Omental fat pad (tissue), 4 donors: ENCODE measurements around the gene FAAP100. TPM values are rescaled to one million over a fixed set of nuclear protein-coding genes. Genes with fewer than 3 reads are reported as not detected.

Source experiments
- ATAC-seq: fragments of 150-250 bp; one replicate; pipeline ENCODE4 v1.9.1; 2016; ENCODE audit warnings: mild to moderate bottlenecking, moderate library complexity; ENCODE audit not compliant: low FRiP score
- DNase-seq: peaks from one replicate; pipeline ENCODE4 v3.0.0-alpha.2; 2019; ENCODE audit warnings: low spot score
- CTCF ChIP-seq, 3 donors: fragments of 450-650 bp; IDR thresholded peaks; one replicate each; pipeline ENCODE4 v1.5.1; 2016 to 2017; ENCODE audit warnings: antibody characterized with exemption in 3 of 3, mild to moderate bottlenecking in 3 of 3, moderate library complexity in 2 of 3
- small RNA-seq: library from RNA; depleted of rRNA; stranded (forward); fragments of <200 nt; gene quantifications from one replicate; pipeline ENCODE3, GENCODE V24; 2016
- total RNA-seq, 4 donors: library from RNA; depleted of rRNA; stranded (reverse); fragments of >200 nt; gene quantifications; one replicate each; pipeline ENCODE4 v1.1.0, GENCODE V29; 2016

FAAP100 gene
- total RNA-seq, 4 donors from 2014 or later, result 13.9 to 28.0 (median 22.8) TPM

DNA sequence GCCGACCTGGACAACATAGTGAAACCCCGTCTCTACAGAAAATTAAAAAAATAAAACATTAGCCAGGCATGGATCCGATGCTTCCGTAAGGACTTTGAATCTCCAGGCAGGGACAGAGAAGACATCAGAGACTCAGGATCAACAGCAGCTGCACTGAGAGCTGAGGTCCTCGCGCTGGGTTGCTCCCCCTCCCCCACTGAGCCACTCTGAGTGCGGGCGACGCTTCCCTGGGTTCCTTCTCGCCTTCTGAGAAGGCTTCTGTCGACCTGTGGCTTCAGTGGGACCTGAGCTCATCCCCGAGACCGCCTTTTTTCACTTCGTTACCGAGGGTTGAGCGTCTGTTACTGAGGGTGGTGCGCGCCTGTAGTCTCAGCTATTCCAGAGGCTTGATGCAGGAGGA is 60.0 kb downstream of the FAAP100 start:
- ATAC-seq (no peak), DNase-seq (no peak)

DNA sequence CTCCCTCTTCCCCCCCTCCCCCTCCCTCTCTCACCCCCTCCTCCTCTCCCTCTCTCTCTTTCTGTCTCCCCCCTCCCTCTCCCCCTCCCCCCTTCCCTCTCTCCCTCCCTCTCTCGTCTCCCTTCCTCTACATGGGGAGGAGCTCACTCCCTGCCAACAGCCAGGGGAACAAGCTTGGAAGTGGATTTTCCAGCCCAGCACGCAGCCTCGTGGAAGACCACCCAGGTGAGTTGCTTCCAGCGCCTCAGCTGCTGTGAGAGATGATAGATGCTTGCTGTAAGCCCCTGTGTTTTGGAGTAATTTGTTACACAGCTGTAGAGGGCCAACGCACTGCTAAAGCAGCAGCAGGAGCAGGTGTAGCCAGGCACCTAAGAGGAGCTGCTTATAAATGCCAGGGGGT is 60.4 kb downstream of the FAAP100 start:
- ATAC-seq (no peak), DNase-seq (no peak)
- TF ChIP-seq CTCF (IDR thresholded peaks at IDR 0.05), result no peak

More for the DNA sequence above, 60.0 kb downstream of the FAAP100 start:
- TF ChIP-seq CTCF (IDR thresholded peaks at IDR 0.05), result no peak

DNA sequence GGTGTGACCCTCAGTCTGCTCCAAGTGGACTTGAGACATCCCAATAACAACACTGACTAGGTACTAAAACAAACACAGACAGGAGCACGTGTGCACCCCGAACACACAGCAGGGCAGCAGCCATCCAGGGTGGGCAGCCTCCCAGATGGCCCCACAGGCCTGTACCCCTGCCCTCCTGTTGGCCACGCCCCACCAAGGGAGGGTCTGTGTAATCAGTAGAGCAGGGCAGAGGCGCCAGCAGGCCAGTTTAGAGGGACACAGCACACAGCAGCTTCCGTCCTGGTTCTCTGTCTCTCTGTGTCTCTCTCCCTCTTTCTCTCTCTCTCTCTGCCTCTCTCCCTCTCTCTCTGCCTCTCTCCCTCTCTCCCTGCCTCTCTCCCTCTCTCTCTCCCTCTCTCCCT is 61.0 kb downstream of the FAAP100 start:
- no peak for DNase-seq
- TF ChIP-seq CTCF (IDR thresholded peaks at IDR 0.05), result no peak
- ATAC-seq, result no peak

GRCh38 chr17:81489998-81490992 is 61.9 kb downstream of the FAAP100 start:
- no peak for ATAC-seq
- no peak for TF ChIP-seq CTCF (IDR thresholded peaks at IDR 0.05)
- no peak for DNase-seq

Small RNAs within 50 kb of the gene (small RNA-seq; reads per million reads assigned to genes)
- gene RF00019, result not detected

Other genes starting within 250 kb of the FAAP100 start
- 10 to 100 TPM in 1 of 4 donors, 1 to 10 TPM in 3; 4.8 to 20.8 (median 7.1) TPM for gene BAHCC1, start 156.9 kb downstream of the FAAP100 start, total RNA-seq
- gene ACTG1, start 39.6 kb downstream of the FAAP100 start, total RNA-seq, result 1,000 to 10,000 TPM; 1,930 to 4,437 (median 3,125) TPM
- gene FSCN2, start 24.0 kb downstream of the FAAP100 start, total RNA-seq, result under 1 TPM in 3 of 4 donors, not detected in 1; 0.31 to 0.95 (median 0.36) TPM
- gene NPLOC4, start 84.8 kb upstream of the FAAP100 start, total RNA-seq, result 10 to 100 TPM; 58.9 to 87.7 (median 70.8) TPM
- gene TSPAN10, start 84.8 kb upstream of the FAAP100 start, total RNA-seq, result 1 to 10 TPM in 1 of 4 donors, under 1 TPM in 2, not detected in 1; 0.47 to 1.0 (median 0.48) TPM
- gene PDE6G, start 104.2 kb upstream of the FAAP100 start, total RNA-seq, result 1 to 10 TPM in 1 of 4 donors, not detected in 3; 2.9 TPM
- gene OXLD1, start 114.3 kb upstream of the FAAP100 start, total RNA-seq, result 10 to 100 TPM; 18.4 to 26.5 (median 21.6) TPM
- 10 to 100 TPM in 1 of 4 donors, 1 to 10 TPM in 3; 6.8 to 15.6 (median 9.4) TPM for gene CCDC137, start 114.4 kb upstream of the FAAP100 start, total RNA-seq
- 10 to 100 TPM; 18.8 to 28.8 (median 26.9) TPM for gene ARL16, start 131.4 kb upstream of the FAAP100 start, total RNA-seq
- gene HGS, start 131.7 kb upstream of the FAAP100 start, total RNA-seq, result 100 to 1,000 TPM in 1 of 4 donors, 10 to 100 TPM in 3; 54.0 to 117 (median 66.9) TPM
- 10 to 100 TPM; 31.4 to 55.8 (median 49.2) TPM for gene MRPL12, start 151.0 kb upstream of the FAAP100 start, total RNA-seq
- 10 to 100 TPM; 11.4 to 22.4 (median 14.0) TPM for gene SLC25A10, start 159.9 kb upstream of the FAAP100 start, total RNA-seq